Measurements from ENCODE around the gene ACTN1.

The ACTN1 gene

DNA sequence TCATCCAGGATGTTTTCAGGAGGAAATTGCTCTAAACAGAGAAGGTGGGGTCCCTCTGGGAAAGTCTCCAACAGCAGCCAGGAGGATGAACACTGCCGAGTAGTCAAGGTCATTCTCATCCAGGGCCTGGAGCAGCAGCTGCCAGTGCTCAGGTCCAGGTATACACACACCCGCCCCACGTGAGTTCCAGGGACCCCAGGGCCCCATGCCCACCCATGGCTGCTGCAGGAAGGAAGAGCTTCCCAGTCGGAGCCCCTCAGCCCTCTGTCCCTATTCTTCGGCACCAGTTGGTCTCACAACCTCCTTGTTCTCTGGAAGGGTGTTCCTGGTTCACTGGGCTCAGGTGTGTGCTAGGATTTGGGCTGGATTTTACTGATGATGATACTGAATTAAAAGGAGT is 72.7 kb downstream of the ACTN1 start:
- TF ChIP-seq ZFX (IDR thresholded peaks at IDR 0.05; ENCODE audit: borderline replicate concordance), result no peak
- TF ChIP-seq, protein P1, sequence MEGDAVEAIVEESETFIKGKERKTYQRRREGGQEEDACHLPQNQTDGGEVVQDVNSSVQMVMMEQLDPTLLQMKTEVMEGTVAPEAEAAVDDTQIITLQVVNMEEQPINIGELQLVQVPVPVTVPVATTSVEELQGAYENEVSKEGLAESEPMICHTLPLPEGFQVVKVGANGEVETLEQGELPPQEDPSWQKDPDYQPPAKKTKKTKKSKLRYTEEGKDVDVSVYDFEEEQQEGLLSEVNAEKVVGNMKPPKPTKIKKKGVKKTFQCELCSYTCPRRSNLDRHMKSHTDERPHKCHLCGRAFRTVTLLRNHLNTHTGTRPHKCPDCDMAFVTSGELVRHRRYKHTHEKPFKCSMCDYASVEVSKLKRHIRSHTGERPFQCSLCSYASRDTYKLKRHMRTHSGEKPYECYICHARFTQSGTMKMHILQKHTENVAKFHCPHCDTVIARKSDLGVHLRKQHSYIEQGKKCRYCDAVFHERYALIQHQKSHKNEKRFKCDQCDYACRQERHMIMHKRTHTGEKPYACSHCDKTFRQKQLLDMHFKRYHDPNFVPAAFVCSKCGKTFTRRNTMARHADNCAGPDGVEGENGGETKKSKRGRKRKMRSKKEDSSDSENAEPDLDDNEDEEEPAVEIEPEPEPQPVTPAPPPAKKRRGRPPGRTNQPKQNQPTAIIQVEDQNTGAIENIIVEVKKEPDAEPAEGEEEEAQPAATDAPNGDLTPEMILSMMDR (IDR thresholded peaks at IDR 0.05), result no peak
- no peak overlapping the region for H3K27ac ChIP-seq

DNA sequence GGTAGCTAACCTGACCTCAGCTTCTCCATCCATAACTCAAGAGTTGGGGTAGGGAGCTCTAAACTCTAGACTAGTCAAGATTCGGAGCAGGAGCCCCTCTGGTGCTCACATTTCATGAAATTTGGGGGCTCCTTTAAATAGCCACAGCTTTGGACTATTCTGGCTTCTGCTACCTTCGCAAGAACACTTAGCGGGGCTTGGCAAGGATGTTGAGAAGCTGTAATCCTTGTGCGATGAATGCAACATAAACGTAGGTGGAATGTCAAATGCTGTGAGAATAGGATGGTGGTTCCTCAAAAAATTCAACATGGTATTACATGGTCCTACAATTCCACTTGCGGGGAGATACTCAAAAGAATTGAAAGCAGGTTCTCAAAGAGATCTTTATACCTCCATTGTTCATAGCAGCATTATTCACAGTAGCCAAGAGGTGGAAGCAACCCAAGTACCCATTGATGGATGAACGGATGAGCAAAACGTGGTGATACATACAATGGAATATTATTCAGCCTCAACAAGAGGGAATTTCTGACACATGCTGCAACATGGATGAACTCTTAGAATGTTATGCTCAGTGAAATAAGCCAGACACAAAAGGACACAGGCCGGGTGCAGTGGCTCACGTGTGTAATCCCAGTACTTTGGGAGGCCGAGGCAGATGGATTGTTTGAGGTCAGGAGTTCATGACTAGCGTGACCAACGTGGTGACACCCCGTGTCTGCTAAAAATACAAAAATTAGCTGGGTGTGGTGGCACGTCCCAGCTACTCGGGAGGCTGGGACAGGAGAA is 73.8 kb downstream of the ACTN1 start:
- no peak overlapping the region for H3K27ac ChIP-seq
- no peak for TF ChIP-seq ZFX (IDR thresholded peaks at IDR 0.05; ENCODE audit: borderline replicate concordance)
- TF ChIP-seq, protein P1 (IDR thresholded peaks at IDR 0.05), result no peak

DNA sequence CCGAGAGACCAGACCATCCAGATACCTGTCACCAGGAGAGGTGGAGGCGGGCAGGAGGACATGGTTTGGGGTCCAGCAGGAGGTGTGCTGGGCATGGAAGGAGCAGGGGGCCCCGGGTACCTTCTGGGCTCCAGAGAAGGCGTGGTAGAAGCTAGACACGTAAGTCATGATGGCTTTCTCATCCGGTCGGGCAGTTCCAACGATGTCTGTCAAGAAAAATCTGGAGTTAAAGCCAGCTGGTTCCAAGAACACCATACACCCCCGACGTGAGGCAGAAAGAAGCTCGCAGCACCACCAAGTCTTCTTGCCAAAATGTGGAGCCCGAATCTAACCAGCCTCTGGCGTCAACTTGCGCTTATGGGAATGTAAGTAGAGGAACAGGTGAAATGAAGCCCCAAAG is 76.7 kb downstream of the ACTN1 start:
- no peak overlapping the region for H3K27ac ChIP-seq
- TF ChIP-seq ZFX (IDR thresholded peaks at IDR 0.05; ENCODE audit: borderline replicate concordance), result no peak
- TF ChIP-seq, protein P1 (IDR thresholded peaks at IDR 0.05), result no peak

DNA sequence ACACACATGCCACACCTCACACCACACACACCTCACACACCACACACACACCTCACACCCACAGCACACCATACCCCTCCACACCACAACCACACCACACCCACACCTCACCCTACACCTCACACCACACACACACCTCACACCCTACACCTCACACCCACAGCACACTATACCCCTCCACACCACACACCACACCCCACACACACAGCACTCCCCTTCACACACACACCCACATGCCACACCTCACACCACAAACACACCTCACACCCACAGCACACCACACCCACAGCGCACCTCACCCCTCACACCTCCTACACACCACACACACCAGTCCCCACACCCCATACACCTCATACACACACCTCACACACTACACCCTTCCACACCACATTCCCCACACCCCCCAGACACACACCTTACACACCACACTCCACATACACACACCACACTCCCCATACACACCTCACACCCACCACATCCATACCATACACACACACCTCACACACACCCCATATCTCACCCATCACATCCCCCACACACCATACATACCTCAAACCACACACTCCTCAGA is 80.0 kb downstream of the ACTN1 start:
- H3K27ac ChIP-seq, result no peak overlapping the region
- TF ChIP-seq, protein P1 (IDR thresholded peaks at IDR 0.05), result no peak
- no peak for TF ChIP-seq ZFX (IDR thresholded peaks at IDR 0.05; ENCODE audit: borderline replicate concordance)

DNA sequence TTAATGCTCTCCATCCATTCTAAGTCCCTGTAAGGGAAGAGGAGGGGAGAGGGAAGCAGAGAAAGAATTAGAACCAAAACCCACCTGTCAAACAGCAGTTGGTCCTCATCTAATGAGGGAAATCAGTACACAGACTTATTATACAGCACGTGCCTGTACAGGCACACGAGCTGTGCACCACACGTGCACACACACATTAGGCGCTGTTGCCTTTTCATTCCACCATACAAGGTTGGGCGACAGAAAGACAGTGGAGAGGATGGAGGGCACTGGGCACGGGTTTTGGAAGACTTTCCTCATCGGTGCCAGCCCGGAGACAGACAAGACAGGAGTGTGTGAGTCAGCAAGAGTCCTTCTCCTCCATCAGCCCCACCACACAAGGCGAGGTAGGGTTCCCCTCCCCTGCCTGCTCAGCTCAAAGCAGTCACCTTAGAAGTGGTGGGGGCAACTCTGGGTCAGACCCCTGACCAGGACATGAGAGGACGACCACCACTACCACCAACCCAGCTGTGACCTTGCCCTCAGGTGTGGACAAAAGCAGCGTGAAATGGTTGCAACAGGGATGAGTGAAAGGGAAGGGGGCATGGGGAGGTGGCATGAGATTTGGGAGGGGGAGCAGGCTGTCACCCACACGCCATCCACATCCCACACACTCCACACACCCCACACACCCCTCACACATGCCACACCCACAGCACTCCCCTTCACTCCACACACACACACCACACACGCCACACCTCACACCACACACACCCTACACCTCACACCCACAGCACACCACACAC is 80.7 kb downstream of the ACTN1 start:
- H3K27ac ChIP-seq, result no peak overlapping the region
- no peak for TF ChIP-seq ZFX (IDR thresholded peaks at IDR 0.05; ENCODE audit: borderline replicate concordance)
- TF ChIP-seq, protein P1 (IDR thresholded peaks at IDR 0.05), result no peak

DNA sequence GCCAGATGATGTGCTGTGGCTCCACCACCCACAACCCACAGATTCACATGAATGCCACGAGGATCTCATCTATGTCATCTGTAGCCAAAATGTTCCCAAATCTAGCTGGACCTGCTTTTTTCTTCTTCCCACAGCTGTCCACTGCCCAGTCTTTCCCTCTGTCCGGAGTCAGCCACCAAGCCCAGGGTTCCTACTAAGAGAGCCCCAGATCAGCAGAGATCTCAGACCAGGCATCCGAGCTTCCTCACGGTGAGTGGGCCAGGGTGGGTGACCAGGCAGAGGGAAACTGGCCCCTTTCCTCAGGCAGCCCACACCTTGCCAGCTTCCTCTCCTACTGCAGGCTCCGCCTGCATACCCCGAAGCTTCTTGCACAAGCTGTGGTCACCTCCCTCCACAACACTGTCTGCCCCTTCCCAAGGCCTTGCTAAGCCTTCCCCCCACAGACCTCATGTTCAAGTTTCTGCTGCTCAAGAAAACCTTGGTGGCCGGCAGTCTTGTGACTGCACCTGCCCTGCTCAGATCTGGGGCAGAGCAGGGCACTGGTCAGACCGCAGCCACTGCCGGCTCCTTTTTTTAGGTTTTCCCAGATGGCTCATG is 81.4 kb downstream of the ACTN1 start:
- H3K27ac ChIP-seq, result no peak overlapping the region

More for the DNA sequence above, 81.4 kb downstream of the ACTN1 start:
- TF ChIP-seq, protein P1 (IDR thresholded peaks at IDR 0.05), result no peak
- TF ChIP-seq ZFX (IDR thresholded peaks at IDR 0.05; ENCODE audit: borderline replicate concordance), result no peak

Measured in 22Rv1 (cell line).